Brain microvascular endothelial cell (primary cell): Measurements from ENCODE around the gene KRT80.
A peak's percentile ranks its signal among the peaks of the same experiment; 100 is the strongest.

Experiments
- DNase-seq: peaks from one replicate; pipeline ENCODE4 v3.0.0-alpha.2; 2020
- H3K27ac ChIP-seq: fragments of 250-450 bp; sonication (Bioruptor Pico); 2 replicates; pipeline ENCODE4 v1.5.1; 2020; ENCODE audit warnings: mild to moderate bottlenecking, moderate library complexity
- H3K27me3 ChIP-seq: fragments of 250-450 bp; sonication (Bioruptor Pico); replicated peaks from 2 replicates; pipeline ENCODE4 v1.5.1; 2020; ENCODE audit warnings: mild to moderate bottlenecking
- H3K36me3 ChIP-seq: fragments of 250-450 bp; sonication (Bioruptor Pico); replicated peaks from 2 replicates; pipeline ENCODE4 v1.5.1; 2020; ENCODE audit warnings: mild to moderate bottlenecking
- H3K4me3 ChIP-seq: 2 replicates; pipeline ENCODE4 v1.5.1; 2011; ENCODE audit warnings: low read depth, mild to moderate bottlenecking, control low read depth, low read length, moderate library complexity
- CTCF ChIP-seq: IDR thresholded peaks from 2 replicates; pipeline ENCODE4 v1.5.1; 2011; ENCODE audit warnings: low read depth, mild to moderate bottlenecking, moderate library complexity, low read length, control low read depth, inconsistent platforms; ENCODE audit errors: missing control alignments
- in situ Hi-C: cut with HindIII; loops from 2 replicates; pipeline ENCODE4 v1.10.0; 2017; ENCODE audit warnings: low sequenced_read_pairs, low pct_ligation_motif_present

The KRT80 gene

GRCh38 chr12:52171950-52172512, 19.8 kb downstream of the KRT80 start:
- Histone ChIP-seq H3K27me3 (no peaks in the 10 kb centered on the region), H3K36me3 (no peaks in the 10 kb centered on the region), H3K4me3 (no peak overlapping the region), H3K27ac (no peak overlapping the region)
- TF ChIP-seq CTCF, result peak; percentile 69
- no peak for DNase-seq
- in situ Hi-C loops, result no loop called here

GRCh38 chr12:52170827-52171226, 21.0 kb downstream of the KRT80 start:
- Histone ChIP-seq H3K36me3 (no peaks in the 10 kb centered on the region), H3K27ac (no peak overlapping the region), H3K27me3 (no peaks in the 10 kb centered on the region), H3K4me3 (no peak overlapping the region)
- no peak for TF ChIP-seq CTCF
- no peak for DNase-seq
- in situ Hi-C loops, result no loop called here

GRCh38 chr12:52169886-52170285, 21.9 kb downstream of the KRT80 start:
- in situ Hi-C loops, result no loop called here
- no peak for DNase-seq
- Histone ChIP-seq H3K27me3 (no peaks in the 10 kb centered on the region), H3K4me3 (no peak overlapping the region), H3K36me3 (no peaks in the 10 kb centered on the region), H3K27ac (no peak overlapping the region)
- no peak for TF ChIP-seq CTCF

- Histone ChIP-seq H3K4me3 (no peak overlapping the region), H3K36me3 (no peaks in the 10 kb centered on the region), H3K27ac (no peak overlapping the region), H3K27me3 (no peaks in the 10 kb centered on the region)
- TF ChIP-seq CTCF, result no peak
- peak; percentile 78 for DNase-seq
- in situ Hi-C loops, result no loop called here
Measured at GRCh38 chr12:52168019-52168717, 23.6 kb downstream of the KRT80 start.

GRCh38 chr12:52167526-52167925, 24.3 kb downstream of the KRT80 start:
- Histone ChIP-seq H3K27me3 (no peaks in the 10 kb centered on the region), H3K27ac (no peak overlapping the region), H3K4me3 (no peak overlapping the region), H3K36me3 (no peaks in the 10 kb centered on the region)
- no peak for TF ChIP-seq CTCF
- in situ Hi-C loops, result no loop called here
- no peak for DNase-seq

GRCh38 chr12:52166672-52167071, 25.1 kb downstream of the KRT80 start:
- TF ChIP-seq CTCF, result no peak
- Histone ChIP-seq H3K27ac (no peak overlapping the region), H3K4me3 (no peak overlapping the region), H3K36me3 (no peaks in the 10 kb centered on the region), H3K27me3 (no peaks in the 10 kb centered on the region)
- no peak for DNase-seq
- in situ Hi-C loops, result no loop called here
